GM18505 (cell line): Measurements from ENCODE around the gene COL25A1.

Source experiments
- ATAC-seq: cut with Tn5 transposase; IDR thresholded peaks from one replicate; pipeline ENCODE4 v1.9.1; 2021; ENCODE audit not compliant: unreplicated experiment
- POLR2A ChIP-seq: IDR thresholded peaks from 4 replicates; pipeline ENCODE4 v1.6.1; 2011; ENCODE audit warnings: borderline replicate concordance; ENCODE audit not compliant: insufficient read depth, insufficient read length; ENCODE audit errors: extremely low read depth

COL25A1 gene

DNA sequence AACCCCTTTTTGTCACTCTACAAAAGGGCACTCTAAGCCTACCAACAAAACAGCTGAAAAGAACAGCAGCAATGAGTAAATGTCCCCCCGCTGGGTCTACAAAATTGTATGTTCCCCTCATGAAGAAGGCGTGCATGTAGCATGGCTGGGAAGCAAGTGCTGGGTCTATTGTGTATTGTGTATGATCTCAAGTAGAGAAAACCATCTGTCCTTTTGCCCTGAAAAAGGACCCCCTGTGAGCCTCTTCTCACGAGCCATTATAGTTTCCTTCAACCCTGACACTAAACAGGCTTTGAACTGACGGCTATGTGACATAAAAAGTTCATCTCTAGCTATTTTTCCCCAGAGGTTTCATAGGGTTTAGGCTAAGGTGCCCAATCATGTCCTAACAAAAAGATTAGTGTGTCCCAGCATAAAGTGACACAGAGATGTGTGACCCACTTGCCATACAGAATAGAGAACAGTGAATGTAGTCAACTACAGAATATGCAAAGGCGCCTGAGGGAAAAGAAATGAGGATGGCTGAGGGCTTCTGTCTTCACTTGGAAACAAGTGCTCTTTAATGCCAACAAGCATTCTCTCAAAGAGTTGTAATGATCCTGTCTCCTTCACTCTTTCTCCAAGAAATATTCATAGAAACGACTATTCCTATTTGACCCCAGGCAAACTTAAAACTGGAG, 27.3 kb downstream of the COL25A1 start:
- ATAC-seq = no peak
- TF ChIP-seq POLR2A = no peak

DNA sequence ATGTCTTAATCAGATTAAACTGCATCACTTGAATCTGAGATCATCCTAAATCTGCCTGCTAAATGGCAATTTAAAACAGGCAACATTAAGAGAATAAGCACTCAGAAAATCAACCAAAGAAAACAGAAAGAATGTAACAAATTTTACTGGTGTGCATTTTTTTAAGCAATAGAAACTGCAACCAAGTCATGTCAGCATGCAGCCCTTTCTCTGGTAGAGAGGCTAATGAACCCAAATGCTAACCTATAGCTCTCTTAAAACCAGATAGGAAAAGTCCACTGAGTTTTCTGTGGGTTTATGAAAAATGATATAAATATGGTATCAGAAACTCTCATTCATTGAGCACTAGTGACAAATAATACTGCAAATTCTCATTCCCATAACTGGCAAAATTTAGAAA, 35.6 kb downstream of the COL25A1 start:
- ATAC-seq = no peak
- TF ChIP-seq POLR2A = no peak

DNA sequence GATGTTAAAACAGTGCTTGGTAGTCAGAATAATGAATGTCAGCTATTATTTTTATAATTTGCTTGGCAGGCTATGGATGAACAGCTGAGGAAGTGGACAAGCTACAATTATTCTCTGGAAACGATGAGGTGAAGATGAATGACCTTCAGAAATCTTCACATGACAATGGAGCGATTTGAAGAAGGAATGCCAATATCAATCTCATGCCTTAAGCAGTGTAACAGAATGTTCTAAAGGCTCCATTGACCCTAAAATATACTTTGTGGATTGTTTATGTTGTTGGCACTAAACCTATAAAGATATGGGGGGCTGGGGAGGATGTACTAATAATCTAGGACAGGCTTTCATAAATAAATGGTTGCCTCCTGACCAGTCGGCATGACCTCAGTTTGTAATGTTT, 36.2 kb downstream of the COL25A1 start:
- TF ChIP-seq POLR2A = no peak
- no peak for ATAC-seq

GRCh38 chr4:109263721-109264120, 38.7 kb downstream of the COL25A1 start:
- no peak for ATAC-seq
- no peak for TF ChIP-seq POLR2A

- no peak for ATAC-seq
- TF ChIP-seq POLR2A = no peak
Observed at GRCh38 chr4:109256818-109257217, 45.6 kb downstream of the COL25A1 start.

GRCh38 chr4:109254845-109255244, 47.6 kb downstream of the COL25A1 start:
- no peak for ATAC-seq
- TF ChIP-seq POLR2A = no peak

DNA sequence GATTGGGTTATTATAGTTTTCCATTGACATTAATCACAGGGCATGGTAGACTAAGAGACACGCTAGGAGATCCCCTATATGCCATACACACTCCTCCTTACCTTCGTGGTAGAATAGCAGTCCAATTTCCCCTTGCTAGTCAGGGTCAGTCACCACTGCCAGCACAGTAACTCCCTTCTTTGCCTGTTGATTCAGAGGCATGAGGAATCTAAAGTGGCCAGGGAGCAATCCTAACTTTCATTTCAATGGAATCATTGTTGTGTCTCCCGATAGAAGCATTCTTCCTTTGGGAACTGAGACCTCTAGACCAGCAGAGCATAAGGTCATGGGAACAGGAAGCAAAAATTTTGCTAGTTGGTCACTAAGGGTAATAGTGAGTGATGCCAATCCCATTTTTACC, 51.1 kb downstream of the COL25A1 start:
- no peak for TF ChIP-seq POLR2A
- no peak for ATAC-seq

GRCh38 chr4:109248322-109248900, 54.0 kb downstream of the COL25A1 start:
- ATAC-seq = no peak
- no peak for TF ChIP-seq POLR2A

DNA sequence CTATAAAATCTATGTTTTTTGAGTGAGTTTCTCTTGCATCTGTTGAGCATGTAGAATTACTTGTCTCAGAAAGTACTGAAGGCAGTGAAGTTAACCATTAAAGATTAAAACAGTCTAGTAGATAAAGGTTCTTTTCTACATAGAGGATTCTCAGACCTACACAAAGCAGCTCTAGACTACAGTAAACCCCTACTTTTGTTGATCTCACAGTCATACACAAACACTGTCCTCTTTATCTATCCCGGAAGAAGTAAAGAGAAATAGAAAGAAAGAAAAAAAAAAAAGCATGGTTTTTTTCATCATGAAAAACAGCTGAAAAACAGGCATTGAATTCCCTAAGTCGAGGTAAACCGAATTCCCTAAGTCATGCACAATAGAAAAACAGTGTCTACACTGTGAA, 58.6 kb downstream of the COL25A1 start:
- ATAC-seq = no peak
- TF ChIP-seq POLR2A = no peak

- TF ChIP-seq POLR2A = no peak
- no peak for ATAC-seq
Observed at GRCh38 chr4:109238746-109239145, 63.7 kb downstream of the COL25A1 start.

- TF ChIP-seq POLR2A = no peak
- no peak for ATAC-seq
Observed at GRCh38 chr4:109235683-109236082, 66.8 kb downstream of the COL25A1 start.

DNA sequence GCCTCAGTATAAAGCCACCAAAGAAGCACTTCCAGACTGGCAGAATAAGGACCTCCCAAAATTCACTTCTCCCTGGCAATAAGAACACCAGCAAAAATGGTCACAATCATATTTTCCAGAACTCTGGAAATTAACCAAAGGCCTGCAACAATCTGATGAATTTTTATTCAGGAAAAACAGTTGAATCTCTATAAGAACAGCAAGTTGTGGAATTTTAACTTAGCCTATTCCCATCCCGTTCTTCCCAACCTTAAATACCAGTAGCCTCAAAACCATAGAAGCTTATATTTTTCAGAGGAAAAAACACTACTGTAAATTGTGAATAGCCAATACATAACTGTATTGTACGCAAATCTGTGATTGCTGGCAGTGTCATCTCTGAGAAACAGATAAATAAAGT, 67.9 kb downstream of the COL25A1 start:
- no peak for TF ChIP-seq POLR2A
- ATAC-seq = no peak

DNA sequence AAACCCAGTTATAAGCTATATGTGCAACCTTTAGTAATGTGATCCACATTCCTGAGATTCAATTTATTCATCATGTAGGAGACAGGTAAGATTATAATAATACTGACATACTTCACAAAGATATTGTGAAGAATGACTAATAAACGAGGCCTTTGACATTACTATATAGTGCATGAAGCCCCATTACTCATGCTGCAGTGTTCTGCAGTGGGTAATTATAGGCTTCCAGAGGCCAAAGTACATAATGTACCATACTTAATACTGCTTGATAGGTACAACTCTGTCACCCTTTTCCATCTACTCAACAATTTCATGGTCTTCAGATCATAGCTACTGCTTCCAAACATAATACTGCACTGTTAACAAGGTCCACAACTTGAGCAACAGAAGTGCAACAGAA, 68.9 kb downstream of the COL25A1 start:
- no peak for ATAC-seq
- no peak for TF ChIP-seq POLR2A

- ATAC-seq = no peak
- no peak for TF ChIP-seq POLR2A
Observed at GRCh38 chr4:109232681-109233080, 69.8 kb downstream of the COL25A1 start.
